ENCODE data around the gene ISG15.

ISG15 gene

DNA sequence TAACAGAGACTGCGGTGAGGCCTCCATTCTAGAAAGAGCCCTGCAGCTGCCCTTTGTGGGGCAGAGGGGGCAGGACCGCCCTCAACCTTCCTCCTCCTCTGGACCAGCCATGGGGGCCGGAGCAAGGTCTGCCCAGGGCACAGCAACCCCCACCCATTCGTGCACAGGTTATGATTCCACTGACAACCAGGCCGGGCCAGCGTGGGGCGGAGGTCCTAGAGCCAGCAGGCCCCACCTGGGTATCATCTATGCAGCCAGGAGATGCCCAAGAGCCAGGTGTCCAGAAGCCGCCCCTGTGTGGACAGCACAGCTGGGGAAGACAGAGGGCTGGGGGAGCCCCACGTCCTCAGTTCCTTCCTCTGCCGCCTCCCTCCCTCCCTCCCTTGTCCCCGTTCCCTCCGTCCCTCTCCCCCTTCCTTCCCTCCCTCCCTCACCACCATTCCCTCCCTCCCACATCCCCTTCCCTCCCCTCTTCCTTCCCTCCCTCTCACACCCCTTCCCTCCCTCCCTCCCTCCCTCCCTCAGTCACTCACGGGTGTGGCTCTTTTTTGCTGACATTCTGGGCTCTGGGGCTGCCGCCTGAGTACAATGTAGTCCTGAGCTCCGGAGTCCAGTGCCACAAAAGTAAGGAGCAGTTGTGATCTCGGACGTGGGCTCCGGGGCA lies 48.5 kb downstream of the ISG15 start:
- no peak for DNase-seq

- DNase-seq = no peak
Measured at GRCh38 chr1:1062348-1063163, 49.3 kb downstream of the ISG15 start.

- DNase-seq = no peak
Measured at GRCh38 chr1:1063261-1063944, 50.1 kb downstream of the ISG15 start.

Measured in EL (cell line).